ENCODE data around the gene CRIP1.

- TF ChIP-seq REST (IDR thresholded peaks at IDR 0.05; ENCODE audit: low read depth) = no peak
- no peak for TF ChIP-seq RAD21 (IDR thresholded peaks at IDR 0.05; ENCODE audit: low read depth)
- TF ChIP-seq TEAD4 (IDR thresholded peaks at IDR 0.05) = no peak
- TF ChIP-seq TCF12 (IDR thresholded peaks at IDR 0.05; ENCODE audit: low read depth) = no peak
- no peak for TF ChIP-seq TAF1 (IDR thresholded peaks at IDR 0.05; ENCODE audit: low read depth)
- TF ChIP-seq YY1 (IDR thresholded peaks at IDR 0.05; ENCODE audit: low read depth) = no peak
Observed at GRCh38 chr14:105488781-105489541, 2.3 kb downstream of the CRIP1 start.

Measured in Ishikawa (cell line).